D721Med (cell line): ENCODE measurements around the gene FAM204A.

ENCODE experiments used
- DNase-seq: peaks from one replicate; pipeline ENCODE4 v3.0.0; 2011; ENCODE audit warnings: low spot score; ENCODE audit not compliant: insufficient read length
- FAIRE-seq: peaks from 2 replicates; lab custom pipeline; 2011; peaks lifted over from hg19 to GRCh38; lab: Jason Lieb, UNC
- TF ChIP-seq, protein P1 (sequence below): IDR thresholded peaks from 2 replicates; pipeline ENCODE4 v1.5.1; 2012; ENCODE audit warnings: mild to moderate bottlenecking, control low read depth; ENCODE audit not compliant: insufficient read depth; ENCODE audit errors: missing control alignments

The FAM204A gene

DNA sequence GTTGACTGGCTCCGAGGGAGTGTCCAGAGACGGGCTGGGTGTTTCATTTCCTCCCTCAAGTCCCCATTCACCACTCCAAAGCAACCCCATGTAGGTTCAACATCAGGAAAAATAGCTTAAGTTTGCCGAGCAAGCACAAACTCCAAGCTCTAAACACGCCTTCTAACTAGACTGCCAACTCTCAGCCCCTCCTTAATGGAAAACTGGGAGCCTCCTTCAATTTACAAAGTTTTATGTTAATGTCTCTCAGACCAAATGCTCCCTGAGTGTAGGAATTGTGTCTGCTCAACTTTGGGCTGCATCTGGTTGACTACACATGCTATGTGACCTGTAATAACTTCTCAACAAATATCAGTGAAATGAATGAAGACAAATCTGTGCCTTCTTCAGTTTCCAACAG lies 87.5 kb downstream of the FAM204A start:
- FAIRE-seq (no peak), DNase-seq (no peak)
- TF ChIP-seq, protein P1, sequence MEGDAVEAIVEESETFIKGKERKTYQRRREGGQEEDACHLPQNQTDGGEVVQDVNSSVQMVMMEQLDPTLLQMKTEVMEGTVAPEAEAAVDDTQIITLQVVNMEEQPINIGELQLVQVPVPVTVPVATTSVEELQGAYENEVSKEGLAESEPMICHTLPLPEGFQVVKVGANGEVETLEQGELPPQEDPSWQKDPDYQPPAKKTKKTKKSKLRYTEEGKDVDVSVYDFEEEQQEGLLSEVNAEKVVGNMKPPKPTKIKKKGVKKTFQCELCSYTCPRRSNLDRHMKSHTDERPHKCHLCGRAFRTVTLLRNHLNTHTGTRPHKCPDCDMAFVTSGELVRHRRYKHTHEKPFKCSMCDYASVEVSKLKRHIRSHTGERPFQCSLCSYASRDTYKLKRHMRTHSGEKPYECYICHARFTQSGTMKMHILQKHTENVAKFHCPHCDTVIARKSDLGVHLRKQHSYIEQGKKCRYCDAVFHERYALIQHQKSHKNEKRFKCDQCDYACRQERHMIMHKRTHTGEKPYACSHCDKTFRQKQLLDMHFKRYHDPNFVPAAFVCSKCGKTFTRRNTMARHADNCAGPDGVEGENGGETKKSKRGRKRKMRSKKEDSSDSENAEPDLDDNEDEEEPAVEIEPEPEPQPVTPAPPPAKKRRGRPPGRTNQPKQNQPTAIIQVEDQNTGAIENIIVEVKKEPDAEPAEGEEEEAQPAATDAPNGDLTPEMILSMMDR, result no peak

- DNase-seq (no peak), FAIRE-seq (no peak)
- TF ChIP-seq, protein P1, result no peak
These were observed 88.7 kb downstream of the FAM204A start for GRCh38 chr10:118253397-118253796.

DNA sequence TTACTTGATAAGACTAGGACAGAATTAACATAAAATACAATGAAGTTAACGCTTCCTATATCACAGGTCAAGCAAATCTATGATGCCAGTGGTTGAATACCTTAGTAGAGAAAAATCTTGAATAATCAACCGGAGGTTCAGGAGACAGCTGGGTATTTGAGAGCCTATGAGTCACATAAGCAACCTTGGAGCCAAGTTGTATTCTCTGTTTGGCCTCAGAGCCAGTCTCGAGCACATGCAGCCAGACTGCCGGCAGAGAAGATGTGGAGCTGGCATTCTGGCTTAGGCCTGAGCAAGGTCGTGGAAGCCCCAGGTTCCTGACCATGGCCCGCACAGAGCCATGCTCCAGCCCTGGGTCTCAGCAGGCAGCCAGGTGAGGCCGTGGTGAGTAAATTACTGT lies 90.3 kb downstream of the FAM204A start:
- no peak for FAIRE-seq
- DNase-seq, result no peak
- TF ChIP-seq, protein P1, result no peak

DNA sequence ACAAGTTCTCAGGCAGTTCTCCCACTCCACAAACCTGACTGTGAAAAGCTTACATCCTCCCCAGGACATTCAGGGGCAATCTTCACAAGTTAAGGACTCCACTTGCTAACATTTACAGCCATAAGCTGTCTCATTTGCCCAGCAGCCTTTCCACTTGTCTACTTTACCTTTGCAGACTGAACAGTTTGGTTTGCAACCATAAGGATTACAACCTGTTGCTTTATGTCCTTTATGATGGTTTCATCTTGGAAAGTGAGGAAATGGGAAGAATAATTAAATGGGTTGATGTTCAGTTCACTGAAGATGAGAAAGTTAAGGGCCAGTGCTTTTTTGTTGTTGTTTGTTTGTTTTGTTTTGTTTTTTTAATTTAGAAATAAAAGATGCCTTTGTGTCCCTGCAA lies 92.4 kb downstream of the FAM204A start:
- DNase-seq (no peak), FAIRE-seq (no peak)
- TF ChIP-seq, protein P1, result no peak
